NB4 (cell line): ENCODE data around the gene TTPAL.

Source experiments
- MYC ChIP-seq: IDR thresholded peaks from 2 replicates; pipeline ENCODE4 v1.6.1; 2011; ENCODE audit warnings: low read depth, low read length
- POLR2A ChIP-seq: IDR thresholded peaks from 2 replicates; pipeline ENCODE4 v1.6.1; 2011; ENCODE audit warnings: mild to moderate bottlenecking; ENCODE audit not compliant: insufficient read length; ENCODE audit errors: extremely low read depth
- TF ChIP-seq, protein P1 (sequence below): IDR thresholded peaks from one replicate; pipeline ENCODE4 v1.5.1; 2012; ENCODE audit warnings: low read depth, low read length
- TF ChIP-seq, protein P2 (sequence below): IDR thresholded peaks from 2 replicates; pipeline ENCODE4 v1.6.1; 2011; ENCODE audit warnings: low read depth, low read length

DNA sequence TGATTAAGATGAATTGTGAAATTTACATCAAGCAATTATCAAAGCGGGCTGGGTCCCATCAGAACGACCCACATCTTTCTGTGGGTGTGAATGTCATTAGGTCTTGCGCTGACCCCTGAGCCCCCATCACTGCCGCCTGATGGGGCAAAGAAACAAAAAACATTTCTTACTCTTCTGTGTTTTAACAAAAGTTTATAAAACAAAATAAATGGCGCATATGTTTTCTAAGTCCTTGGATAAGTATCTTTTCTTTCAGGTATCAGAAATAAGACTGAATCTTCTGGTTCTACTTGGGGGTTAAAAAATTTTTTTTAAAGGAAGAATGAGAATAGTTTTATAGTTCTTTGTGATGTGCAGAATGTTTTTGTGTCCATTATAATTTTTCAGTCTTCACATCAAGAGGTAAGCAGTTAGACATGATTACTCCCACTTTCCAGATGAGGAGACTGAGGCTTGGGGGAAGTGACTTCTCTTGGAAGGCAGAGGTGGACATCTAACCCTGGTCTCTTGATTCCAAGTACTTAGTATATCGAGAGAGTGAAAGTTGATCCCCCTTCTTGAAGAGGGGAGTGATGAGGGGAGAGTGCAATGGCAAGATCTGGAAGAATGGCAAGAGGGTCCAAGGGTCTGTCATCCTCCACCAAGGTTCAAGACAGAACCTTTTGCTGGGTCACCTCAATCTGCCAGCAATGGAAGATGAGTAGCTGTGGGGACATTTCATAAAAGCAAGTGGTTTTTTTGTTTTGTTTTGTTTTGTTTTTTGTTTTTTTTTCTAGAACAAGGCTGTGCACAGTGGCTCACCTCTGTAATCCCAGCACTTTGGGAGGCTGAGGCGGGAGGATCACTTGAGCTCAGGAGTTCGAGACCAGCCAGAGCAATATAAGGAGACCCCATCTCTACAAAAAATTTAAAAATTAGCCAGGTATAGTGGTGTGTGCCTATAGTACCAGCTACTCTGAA, 42.8 kb upstream of the TTPAL start:
- TF ChIP-seq, protein P1, sequence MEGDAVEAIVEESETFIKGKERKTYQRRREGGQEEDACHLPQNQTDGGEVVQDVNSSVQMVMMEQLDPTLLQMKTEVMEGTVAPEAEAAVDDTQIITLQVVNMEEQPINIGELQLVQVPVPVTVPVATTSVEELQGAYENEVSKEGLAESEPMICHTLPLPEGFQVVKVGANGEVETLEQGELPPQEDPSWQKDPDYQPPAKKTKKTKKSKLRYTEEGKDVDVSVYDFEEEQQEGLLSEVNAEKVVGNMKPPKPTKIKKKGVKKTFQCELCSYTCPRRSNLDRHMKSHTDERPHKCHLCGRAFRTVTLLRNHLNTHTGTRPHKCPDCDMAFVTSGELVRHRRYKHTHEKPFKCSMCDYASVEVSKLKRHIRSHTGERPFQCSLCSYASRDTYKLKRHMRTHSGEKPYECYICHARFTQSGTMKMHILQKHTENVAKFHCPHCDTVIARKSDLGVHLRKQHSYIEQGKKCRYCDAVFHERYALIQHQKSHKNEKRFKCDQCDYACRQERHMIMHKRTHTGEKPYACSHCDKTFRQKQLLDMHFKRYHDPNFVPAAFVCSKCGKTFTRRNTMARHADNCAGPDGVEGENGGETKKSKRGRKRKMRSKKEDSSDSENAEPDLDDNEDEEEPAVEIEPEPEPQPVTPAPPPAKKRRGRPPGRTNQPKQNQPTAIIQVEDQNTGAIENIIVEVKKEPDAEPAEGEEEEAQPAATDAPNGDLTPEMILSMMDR: no peak
- TF ChIP-seq, protein P2, sequence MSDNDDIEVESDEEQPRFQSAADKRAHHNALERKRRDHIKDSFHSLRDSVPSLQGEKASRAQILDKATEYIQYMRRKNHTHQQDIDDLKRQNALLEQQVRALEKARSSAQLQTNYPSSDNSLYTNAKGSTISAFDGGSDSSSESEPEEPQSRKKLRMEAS: no peak
- TF ChIP-seq POLR2A (no peak), MYC (no peak)
